Right cardiac atrium (tissue), 5 donors: ENCODE results near the gene OXCT2. TPM values are rescaled to one million over a fixed set of nuclear protein-coding genes. Genes with fewer than 3 reads are reported as not detected.
A peak's percentile ranks its signal among the peaks of the same experiment; 100 is the strongest.
"Not testable (repeated sequence)": the region's sequence is repeated elsewhere in the genome, so short reads cannot be mapped to it uniquely, and the experiment has no call there.

ENCODE experiments used
- ATAC-seq, 2 donors: fragments of 200-7000 bp; cut with Tn5 transposase; one replicate each; pipeline versions ENCODE4 v1.8.0 to v1.9.1; 2020; ENCODE audit warnings: moderate library complexity in 2 of 2, mild to moderate bottlenecking in 1 of 2
- DNase-seq, 3 donors: peaks; one replicate each; pipeline ENCODE4 v3.0.0-alpha.2; 2020
- H3K27ac ChIP-seq: one replicate; pipeline ENCODE4 v1.5.1; 2013; ENCODE audit warnings: mild to moderate bottlenecking, low read length, control low read depth, moderate library complexity
- H3K27me3 ChIP-seq: one replicate; pipeline ENCODE4 v1.6.1; 2013; ENCODE audit not compliant: control insufficient read depth, insufficient read depth
- H3K4me1 ChIP-seq: one replicate; pipeline ENCODE4 v1.6.1; 2013; ENCODE audit warnings: low read length; ENCODE audit not compliant: control insufficient read depth, insufficient read depth
- H3K4me3 ChIP-seq: one replicate; pipeline ENCODE4 v1.5.1; 2013; ENCODE audit warnings: low read length, control low read depth
- H3K9me3 ChIP-seq: one replicate; pipeline ENCODE4 v1.6.1; 2013; ENCODE audit warnings: low read length; ENCODE audit not compliant: control insufficient read depth
- WGBS: extraction: QIAGEN DNeasy Blood & Tissue Kit; methylation state at CpG from one replicate; pipeline ENCODE4 v1.1.7; 2013; 5-methylcytosine and 5-hydroxymethylcytosine counted together
- intact Hi-C, 4 donors: fragments of 100-400 bp; cut with DNase I; formaldehyde crosslinking; loops; one replicate each; pipeline versions ENCODE4 v1.11.0 to v1.14.0; 2022 to 2023
- polyA plus RNA-seq: library from polyadenylated mRNA; stranded (reverse); fragments of 200-250 nt; gene quantifications from one replicate; pipeline ENCODE4 v1.2.3, GENCODE V29; 2013
- total RNA-seq, 4 donors: library from RNA; stranded (reverse); fragmentation: NEBNext Ultra II Directional; extraction: Animal tissue kit (Norgen Biotek cat#: 25700); gene quantifications; one replicate each; pipeline ENCODE4 v1.2.1, GENCODE V29; 2021
- donor health status: healthy with polysubstance abuse.
- donor health status: DM: no; HTN: yes; CAD: no.
- donor health status: DM: no; HTN: no; CAD: no.
- donor health status: DM: no; HTN: yes; CAD: no; lungs with severe emphysema.
- donor health status: DM: yes; HTN: yes; CAD: no.

Gene OXCT2
- total and polyA plus RNA-seq, 5 donors = 4.3 to 21.2 (median 8.1) TPM

DNA sequence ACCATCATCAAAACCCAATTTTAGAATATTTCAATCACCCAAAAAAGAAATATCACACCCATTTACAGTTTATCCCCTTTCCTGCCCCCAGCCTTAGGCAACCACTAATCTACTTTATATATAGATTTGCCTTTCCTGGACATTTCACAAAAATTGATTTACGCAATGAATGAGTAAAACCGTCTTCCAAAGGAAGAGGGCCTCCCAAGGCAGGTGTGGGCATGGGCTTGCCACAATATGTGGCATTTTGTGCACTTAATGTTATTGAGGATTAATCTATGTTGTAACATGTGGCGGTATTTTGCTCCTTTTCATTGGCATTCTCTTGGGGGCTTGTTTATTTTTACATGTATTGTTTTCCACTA lies 29.3 kb upstream of the OXCT2 start:
- H3K27ac ChIP-seq = no peak overlapping the region
- intact Hi-C loops = no loop called here

DNA sequence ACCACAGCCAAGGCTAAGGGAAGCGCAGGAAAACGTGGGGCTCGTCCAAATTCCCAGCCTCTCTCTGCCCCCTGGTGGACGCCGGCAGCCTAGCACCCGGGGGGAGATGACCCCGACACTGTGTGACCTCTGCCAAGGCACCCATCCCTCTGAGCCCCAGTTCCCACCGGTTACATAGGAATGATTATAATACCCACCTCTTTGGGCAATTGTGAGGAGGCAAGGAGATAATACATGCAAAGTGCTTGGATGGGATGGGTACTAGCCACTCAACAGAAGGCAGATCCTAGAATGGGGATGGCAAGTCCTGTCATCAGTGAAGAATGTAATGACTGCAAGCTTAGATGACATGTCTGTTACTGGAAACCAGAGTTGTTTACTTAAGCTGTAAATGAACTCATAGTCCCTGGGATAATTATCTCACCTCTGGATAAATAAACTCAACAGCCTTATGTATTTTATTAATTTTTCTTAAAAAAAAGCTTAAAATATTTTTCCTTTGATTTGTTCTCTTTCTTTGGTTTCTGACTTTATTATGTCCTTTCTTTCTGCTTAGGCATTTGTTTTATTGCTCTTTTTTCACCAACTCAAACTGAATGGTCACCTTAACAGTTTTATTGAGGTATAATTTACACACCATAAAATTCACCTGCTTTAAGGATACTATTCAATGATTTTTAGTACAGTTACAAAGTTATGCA lies 28.8 kb upstream of the OXCT2 start:
- no peak overlapping the region for H3K27ac ChIP-seq
- H3K4me3 ChIP-seq = no peak overlapping the region

More for the DNA sequence above, 29.3 kb upstream of the OXCT2 start:
- ATAC-seq = no peak
- Histone ChIP-seq H3K27me3 (no peaks in the 10 kb centered on the region), H3K9me3 (no peaks in the 10 kb centered on the region), H3K4me3 (no peak overlapping the region), H3K4me1 (no peaks in the 10 kb centered on the region)
- no peak for DNase-seq
- WGBS = 87% methylated on average over 3 of the region's 3 CpGs

DNA sequence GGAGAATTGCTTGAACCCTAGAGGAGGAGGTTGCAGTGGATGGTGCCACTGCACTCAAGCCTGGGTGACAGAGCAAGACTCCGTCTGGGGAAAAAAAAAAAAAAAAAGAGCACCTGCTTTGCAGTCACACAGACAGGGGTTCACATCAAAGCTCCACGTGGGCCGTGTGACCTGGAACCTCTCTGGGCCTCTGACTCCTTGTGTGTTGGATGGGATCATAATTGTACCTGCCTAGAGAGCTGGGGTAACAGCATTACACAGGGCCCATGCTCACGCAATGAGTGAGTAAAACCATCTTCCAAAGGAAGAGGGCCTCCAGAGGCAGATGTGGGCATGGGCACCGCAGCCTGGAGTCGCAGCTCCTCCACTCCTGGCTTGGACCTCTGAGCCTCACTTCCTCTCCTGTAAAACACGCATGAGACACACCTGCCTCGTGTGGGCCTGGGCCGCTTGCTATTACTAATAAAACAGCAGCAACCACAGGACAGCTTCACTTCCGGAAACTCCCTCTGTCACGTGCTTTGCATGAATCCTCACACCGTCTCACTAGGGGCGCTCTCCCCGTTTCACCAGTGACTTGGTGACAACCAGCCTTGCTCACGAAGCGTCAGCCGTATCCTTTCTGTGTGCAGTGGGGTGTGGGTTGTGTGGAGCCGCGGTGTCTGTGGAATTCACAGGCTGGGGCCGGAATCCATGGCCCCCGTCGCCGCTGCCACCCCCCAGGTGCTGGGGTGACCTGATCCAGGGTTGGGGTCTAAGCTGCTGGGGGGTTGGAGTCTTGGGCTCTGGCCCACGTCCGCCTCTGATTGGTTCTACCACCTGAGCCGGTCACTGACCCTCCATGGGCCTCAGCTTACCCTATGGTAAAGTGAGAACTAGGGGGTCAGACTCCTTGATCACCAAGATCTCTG lies 28.0 kb upstream of the OXCT2 start:
- H3K27ac ChIP-seq, H3K4me3 ChIP-seq, H3K27me3 ChIP-seq, H3K9me3 ChIP-seq, H3K4me1 ChIP-seq: not testable (repeated sequence)
- intact Hi-C loops = loop anchor here in 1 of 4 donors (10.0 kb wide), 1 partner anchor 194 kb away; no protein-coding TSS in a partner anchor
- peak; percentile 83 to 88 for ATAC-seq
- DNase-seq = peak; percentile 68 to 83 (median 82)
- 45% methylated on average over 22 of the region's 26 CpGs for WGBS

More for the DNA sequence above, 28.8 kb upstream of the OXCT2 start:
- WGBS = 3% methylated on average over 8 of the region's 8 CpGs
- Histone ChIP-seq H3K4me1 (no peaks in the 10 kb centered on the region), H3K9me3 (no peaks in the 10 kb centered on the region), H3K27me3 (no peaks in the 10 kb centered on the region)
- DNase-seq = peak; percentile 53 to 85 (median 81)
- intact Hi-C loops = loop anchor here in 1 of 4 donors (10.0 kb wide), 1 partner anchor 195 kb away; no protein-coding TSS in a partner anchor
- ATAC-seq = peak; percentile 86 to 87

DNA sequence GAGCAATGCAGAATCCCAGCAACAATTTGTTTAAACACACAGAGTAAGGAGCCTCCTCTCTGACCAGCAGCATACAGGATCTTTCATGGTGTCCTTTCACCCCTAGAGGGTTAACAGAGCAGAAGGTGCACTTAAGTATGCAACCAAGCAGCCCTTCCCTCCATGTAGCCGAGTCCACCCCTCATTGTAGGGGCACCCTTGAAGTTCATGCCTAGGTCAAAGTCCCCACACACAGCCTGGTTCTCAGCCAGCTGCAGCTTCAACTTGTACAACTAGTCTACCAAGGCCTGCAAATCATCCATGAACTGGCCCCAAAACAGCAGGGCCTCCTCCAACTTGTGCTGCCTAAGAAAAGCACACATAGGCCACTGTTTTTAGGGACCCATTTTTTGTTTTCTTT lies 24.5 kb upstream of the OXCT2 start:
- no peak for DNase-seq
- Histone ChIP-seq H3K27me3 (no peaks in the 10 kb centered on the region), H3K4me3 (no peak overlapping the region), H3K9me3 (no peaks in the 10 kb centered on the region), H3K27ac (no peak overlapping the region), H3K4me1 (no peaks in the 10 kb centered on the region)
- WGBS = 53% methylated on average over 1 of the region's 1 CpG
- intact Hi-C loops = loop anchor here in 1 of 4 donors (10.0 kb wide), 1 partner anchor 191 kb away; no protein-coding TSS in a partner anchor
- ATAC-seq = no peak

DNA sequence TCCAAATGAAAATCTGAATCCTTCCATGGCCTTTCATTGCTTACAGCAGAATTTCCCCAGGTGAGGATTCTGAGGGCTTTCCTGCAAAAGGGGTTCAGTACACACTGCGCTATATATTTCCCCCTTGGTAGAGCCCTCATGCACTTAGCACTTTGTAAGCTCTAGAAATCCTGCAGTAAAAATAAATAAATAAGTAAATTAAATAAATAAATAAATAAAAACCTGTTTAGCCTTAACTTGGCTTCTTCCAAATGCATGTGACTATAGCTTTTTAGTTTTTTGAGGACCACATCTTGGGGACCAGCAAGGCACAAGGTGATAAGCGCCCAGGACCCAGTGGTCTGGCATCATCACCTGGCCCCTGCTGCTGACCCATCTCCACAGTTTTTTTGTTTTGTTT lies 20.7 kb upstream of the OXCT2 start:
- no peak overlapping the region for H3K4me3 ChIP-seq
- H3K9me3 ChIP-seq = no peaks in the 10 kb centered on the region
- intact Hi-C loops = loop anchor here in 1 of 4 donors (10.0 kb wide), 1 partner anchor 187 kb away; no protein-coding TSS in a partner anchor
- WGBS = 95% methylated on average over 2 of the region's 2 CpGs
- no peak for ATAC-seq
- H3K4me1 ChIP-seq = no peaks in the 10 kb centered on the region
- H3K27me3 ChIP-seq = no peaks in the 10 kb centered on the region
- no peak for DNase-seq
- H3K27ac ChIP-seq = no peak overlapping the region

DNA sequence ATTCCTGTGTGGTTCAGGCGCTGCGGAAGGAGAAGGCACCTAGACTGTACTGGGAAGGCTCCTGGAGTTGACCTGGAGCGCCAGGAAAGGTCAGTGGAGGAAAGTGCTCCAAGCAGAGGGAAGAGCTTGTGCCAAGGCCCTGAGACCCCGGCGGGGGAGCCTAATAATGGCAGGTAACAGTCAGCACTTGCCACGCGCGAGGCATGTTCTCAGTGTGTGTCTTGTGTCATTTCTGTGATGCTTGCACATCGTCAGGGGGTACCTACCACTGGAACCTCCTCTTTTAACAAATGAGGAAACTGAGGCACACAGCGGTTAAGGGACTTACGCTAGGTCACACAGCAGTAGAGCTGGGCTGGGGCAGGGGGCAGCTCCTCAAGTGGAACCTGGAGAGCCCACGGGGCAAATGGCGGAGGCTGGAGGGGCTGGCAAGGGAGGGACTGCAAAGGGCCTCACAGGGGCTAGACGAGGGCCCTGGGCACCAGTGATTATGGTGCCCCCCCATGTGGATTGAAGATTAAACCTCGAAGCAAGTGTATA lies 18.5 kb upstream of the OXCT2 start:
- no peak overlapping the region for H3K27ac ChIP-seq
- 42% methylated on average over 15 of the region's 15 CpGs for WGBS
- no peaks in the 10 kb centered on the region for H3K27me3 ChIP-seq
- intact Hi-C loops = loop anchor here in 1 of 4 donors (10.0 kb wide), 1 partner anchor 185 kb away; no protein-coding TSS in a partner anchor
- H3K4me1 ChIP-seq = no peaks in the 10 kb centered on the region
- H3K4me3 ChIP-seq = no peak overlapping the region
- no peaks in the 10 kb centered on the region for H3K9me3 ChIP-seq
- DNase-seq (no peak), ATAC-seq (no peak)

DNA sequence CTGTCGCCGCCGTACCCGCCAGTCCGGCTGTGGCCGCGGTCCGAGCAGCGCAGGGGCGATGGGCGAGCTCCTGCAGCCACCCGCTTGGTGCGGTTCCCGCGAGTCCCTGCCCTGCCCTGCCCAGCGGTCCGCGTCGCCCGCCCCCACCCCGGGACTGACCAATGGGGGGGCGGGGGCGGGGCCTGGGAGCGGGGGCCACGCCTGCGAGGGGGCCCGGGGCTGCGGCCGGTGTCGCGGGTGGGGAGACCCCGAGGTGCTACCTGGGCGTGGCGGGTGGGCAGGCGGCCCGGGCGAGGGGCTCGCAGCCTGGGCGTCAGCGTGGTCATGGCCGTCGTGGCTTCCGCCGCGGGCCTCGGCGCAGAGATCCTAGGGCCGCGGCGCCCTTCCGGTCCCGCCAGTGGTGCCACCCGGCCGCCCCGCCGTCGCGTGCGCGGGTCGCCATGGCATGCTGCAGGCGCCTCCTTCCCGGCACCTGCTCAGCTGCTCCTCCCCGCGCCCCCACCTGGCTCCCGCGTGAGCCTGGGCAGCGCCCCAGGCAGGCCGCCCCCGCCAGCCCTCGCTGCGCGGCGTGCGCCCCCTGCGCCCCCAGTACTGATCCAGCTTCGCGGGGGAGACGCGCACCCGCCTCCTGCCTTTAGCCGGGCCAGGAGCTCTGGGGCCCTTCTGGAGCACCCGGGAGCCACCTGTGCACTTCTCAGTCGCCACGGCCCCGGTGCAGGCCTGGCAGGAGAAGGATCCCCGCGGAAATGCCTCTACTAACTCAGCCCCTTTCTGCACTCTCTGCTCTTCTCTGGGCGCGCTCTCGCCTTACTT lies 17.8 kb upstream of the OXCT2 start, which contains the start of gene BMP8B:
Gene BMP8B, minus strand, starts transcription at position 108 of the 813 bp plus-strand sequence. CDS start 380 bp downstream, outside the sequence.
- intact Hi-C loops = no loop called here
- Histone ChIP-seq H3K9me3 (no peaks in the 10 kb centered on the region), H3K27me3 (no peaks in the 10 kb centered on the region), H3K4me1 (no peaks in the 10 kb centered on the region), H3K27ac (no peak within 1 kb of the TSS), H3K4me3 (peak within 1 kb of the TSS; percentile 56)
- ATAC-seq (peak; percentile 71 to 83), DNase-seq (peak; percentile 50 to 85 (median 84))
- 3% methylated on average over 91 of the region's 91 CpGs for WGBS

DNA sequence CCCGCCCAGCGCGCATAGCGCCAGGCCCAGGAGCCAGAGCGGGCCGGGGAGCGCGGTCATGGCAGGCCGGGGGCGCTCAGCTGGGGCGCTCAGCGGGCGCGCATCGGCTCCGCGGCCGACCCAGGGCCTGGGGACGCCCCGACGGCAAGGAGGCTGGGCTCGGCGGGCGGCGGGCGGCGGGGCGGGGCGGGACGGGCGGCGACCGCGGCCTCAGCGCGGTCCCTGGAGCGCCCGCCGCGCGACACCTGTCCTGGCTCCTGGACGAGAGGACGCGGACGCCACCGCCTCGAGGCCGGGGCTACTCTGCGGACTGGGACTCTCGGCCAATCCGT lies 17.2 kb upstream of the OXCT2 start:
- intact Hi-C loops = no loop called here
- WGBS = 2% methylated on average over 51 of the region's 51 CpGs
- no peak for DNase-seq
- Histone ChIP-seq H3K4me1 (no peaks in the 10 kb centered on the region), H3K9me3 (no peaks in the 10 kb centered on the region), H3K27ac (no peak overlapping the region), H3K4me3 (peak overlapping the region; percentile 56), H3K27me3 (no peaks in the 10 kb centered on the region)
- ATAC-seq = no peak

DNA sequence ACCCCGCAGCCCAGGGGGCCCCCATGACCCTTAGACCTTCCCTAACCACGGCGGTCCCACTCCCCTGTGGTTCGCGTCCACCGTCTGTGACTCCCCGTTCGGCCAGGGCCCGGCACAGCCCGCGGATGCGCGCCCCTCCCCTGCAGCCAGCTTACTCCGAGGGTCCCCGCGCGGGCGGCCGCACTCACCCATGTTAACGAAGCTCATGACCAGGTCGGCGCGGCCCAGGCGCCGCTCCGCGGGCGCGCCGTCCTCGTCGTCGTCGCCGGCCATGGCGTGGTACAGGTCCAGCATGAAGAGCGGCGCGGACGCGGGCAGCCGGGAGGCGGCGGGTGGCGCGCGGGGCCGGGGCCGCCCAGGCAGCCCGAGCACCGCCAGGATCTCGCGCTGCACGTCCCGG lies 16.8 kb upstream of the OXCT2 start:
- H3K27me3 ChIP-seq, intact Hi-C loops, H3K4me1 ChIP-seq, DNase-seq, ATAC-seq, H3K4me3 ChIP-seq, H3K9me3 ChIP-seq, H3K27ac ChIP-seq: not testable (repeated sequence)
- 6% methylated on average over 55 of the region's 55 CpGs for WGBS

DNA sequence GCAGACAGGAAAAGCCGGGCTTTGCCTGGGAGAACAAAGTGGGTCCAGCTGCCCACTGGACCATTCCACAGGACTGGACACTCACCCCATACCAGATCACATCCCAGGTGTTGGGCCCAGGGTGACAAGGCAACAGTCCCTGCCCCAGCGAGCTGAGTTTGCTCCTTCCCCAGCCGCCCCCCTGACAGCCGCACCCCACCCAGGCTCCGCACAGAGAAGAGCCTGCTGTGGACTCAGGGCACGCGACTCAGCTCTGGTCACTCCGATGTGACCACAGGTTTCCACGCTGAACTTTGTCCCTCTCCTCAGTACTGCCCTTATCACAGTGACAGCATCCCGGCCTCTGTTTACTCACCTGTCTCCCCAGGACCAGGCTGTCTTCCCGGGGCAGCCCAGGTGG lies 16.3 kb upstream of the OXCT2 start:
- 68% methylated on average over 11 of the region's 11 CpGs for WGBS
- DNase-seq = no peak
- intact Hi-C loops = no loop called here
- H3K4me1 ChIP-seq = no peaks in the 10 kb centered on the region
- H3K4me3 ChIP-seq = no peak overlapping the region
- H3K27ac ChIP-seq = no peak overlapping the region
- no peak for ATAC-seq
- H3K27me3 ChIP-seq = no peaks in the 10 kb centered on the region
- no peaks in the 10 kb centered on the region for H3K9me3 ChIP-seq
